Keratinocyte (primary cell): Measurements from ENCODE around the gene URM1.

Experiments used
- EZH2 ChIP-seq: IDR thresholded peaks from one replicate; pipeline ENCODE4 v1.6.1; 2012; ENCODE audit warnings: inconsistent platforms, mild to moderate bottlenecking, low read length, moderate library complexity
- TF ChIP-seq, protein P1 (sequence below), 3 experiments: IDR thresholded peaks in 1 of 3; conservative IDR thresholded peaks in 1 of 3; optimal IDR thresholded peaks in 1 of 3; 2 replicates in 2 of 3; 3 replicates in 1 of 3; pipeline versions ENCODE3 to v1.5.1; 2011; ENCODE audit warnings: low read length in 3 of 3, mild to moderate bottlenecking in 3 of 3, moderate library complexity in 2 of 3, control low read depth in 1 of 3, inconsistent platforms in 1 of 3; ENCODE audit not compliant: insufficient read depth in 2 of 3; ENCODE audit errors: extremely low read depth in 1 of 3

- TF ChIP-seq EZH2 = no peak
- TF ChIP-seq, protein P1, sequence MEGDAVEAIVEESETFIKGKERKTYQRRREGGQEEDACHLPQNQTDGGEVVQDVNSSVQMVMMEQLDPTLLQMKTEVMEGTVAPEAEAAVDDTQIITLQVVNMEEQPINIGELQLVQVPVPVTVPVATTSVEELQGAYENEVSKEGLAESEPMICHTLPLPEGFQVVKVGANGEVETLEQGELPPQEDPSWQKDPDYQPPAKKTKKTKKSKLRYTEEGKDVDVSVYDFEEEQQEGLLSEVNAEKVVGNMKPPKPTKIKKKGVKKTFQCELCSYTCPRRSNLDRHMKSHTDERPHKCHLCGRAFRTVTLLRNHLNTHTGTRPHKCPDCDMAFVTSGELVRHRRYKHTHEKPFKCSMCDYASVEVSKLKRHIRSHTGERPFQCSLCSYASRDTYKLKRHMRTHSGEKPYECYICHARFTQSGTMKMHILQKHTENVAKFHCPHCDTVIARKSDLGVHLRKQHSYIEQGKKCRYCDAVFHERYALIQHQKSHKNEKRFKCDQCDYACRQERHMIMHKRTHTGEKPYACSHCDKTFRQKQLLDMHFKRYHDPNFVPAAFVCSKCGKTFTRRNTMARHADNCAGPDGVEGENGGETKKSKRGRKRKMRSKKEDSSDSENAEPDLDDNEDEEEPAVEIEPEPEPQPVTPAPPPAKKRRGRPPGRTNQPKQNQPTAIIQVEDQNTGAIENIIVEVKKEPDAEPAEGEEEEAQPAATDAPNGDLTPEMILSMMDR (optimal IDR thresholded peaks at IDR 0.05 in 1 of 3, IDR thresholded peaks at IDR 0.05 in 1 of 3, conservative IDR thresholded peaks at IDR 0.05 in 1 of 3; ENCODE audit: extremely low read depth in 1 of 3, insufficient read depth in 2 of 3, low read length in 3 of 3) = no peak
These were observed 14.6 kb downstream of the URM1 start for GRCh38 chr9:128385496-128386460.
